Measurements from ENCODE around the gene PTPRA. TPM values are rescaled to one million over a fixed set of nuclear protein-coding genes. Genes with fewer than 3 reads are reported as not detected.
A peak's percentile ranks its signal among the peaks of the same experiment; 100 is the strongest.

The PTPRA gene
- total RNA-seq, 1 experiment from 2014 or later: 47.2 TPM

GRCh38 chr20:2872459-2873009 lies 747 bp upstream of the PTPRA start (continued):
- 0 out of 2 replicates have a peak, but pooled peaks have one; percentile 10 for TF ChIP-seq ARID4B (CRISPR knock-in tag; IDR thresholded peaks at IDR 0.05; ENCODE audit: borderline replicate concordance)
- no peak for TF ChIP-seq ATF6 (CRISPR knock-in tag; IDR thresholded peaks at IDR 0.05)
- no peak for TF ChIP-seq CDX4 (CRISPR knock-in tag; IDR thresholded peaks at IDR 0.05; ENCODE audit: borderline replicate concordance)
- no peak for TF ChIP-seq AR (CRISPR knock-in tag; IDR thresholded peaks at IDR 0.05)
- peak; percentile 88 for TF ChIP-seq MAX (CRISPR knock-in tag; IDR thresholded peaks at IDR 0.05)
- TF ChIP-seq ZNF281 (CRISPR knock-in tag; IDR thresholded peaks at IDR 0.05): no peak
- no peak for TF ChIP-seq PRRX2 (CRISPR knock-in tag; IDR thresholded peaks at IDR 0.05)
- TF ChIP-seq GABPB1 (CRISPR knock-in tag; IDR thresholded peaks at IDR 0.05): peak; percentile 56; the same call in 1 of the 2 replicates
- 0 out of 2 replicates have a peak, but pooled peaks have one; percentile 16 for TF ChIP-seq ETV6 (CRISPR knock-in tag; IDR thresholded peaks at IDR 0.05)
- TF ChIP-seq NFE2L1 (CRISPR knock-in tag; IDR thresholded peaks at IDR 0.05): no peak; the same call in 1 of the 2 replicates
- TF ChIP-seq SMAD4 (CRISPR knock-in tag; IDR thresholded peaks at IDR 0.05): no peak
- TF ChIP-seq ZNF512 (CRISPR knock-in tag; IDR thresholded peaks at IDR 0.05; ENCODE audit: borderline replicate concordance): no peak
- TF ChIP-seq E2F1 (CRISPR knock-in tag; IDR thresholded peaks at IDR 0.05): no peak
- no peak for TF ChIP-seq ZNF219 (CRISPR knock-in tag; IDR thresholded peaks at IDR 0.05; ENCODE audit: borderline replicate concordance)
- peak; percentile 78; the same call in 1 of the 2 replicates for TF ChIP-seq ZBTB21 (CRISPR knock-in tag; IDR thresholded peaks at IDR 0.05; ENCODE audit: borderline replicate concordance)
- TF ChIP-seq STAT6 (CRISPR knock-in tag; conservative IDR thresholded peaks at IDR 0.05; ENCODE audit: low read depth): 0 out of 2 replicates have a peak, but pooled peaks have one; percentile 72
- no peak for TF ChIP-seq ERG (CRISPR knock-in tag; IDR thresholded peaks at IDR 0.05)

Data from WTC11 (cell line).